ENCODE measurements around the gene TULP4. TPM values are rescaled to one million over a fixed set of nuclear protein-coding genes. Genes with fewer than 3 reads are reported as not detected.
"Not testable (repeated sequence)": the region's sequence is repeated elsewhere in the genome, so short reads cannot be mapped to it uniquely, and the experiment has no call there.

Gene TULP4
- total RNA-seq, 4 donors from 2014 or later, result 77.4 to 364 (median 129) TPM

DNA sequence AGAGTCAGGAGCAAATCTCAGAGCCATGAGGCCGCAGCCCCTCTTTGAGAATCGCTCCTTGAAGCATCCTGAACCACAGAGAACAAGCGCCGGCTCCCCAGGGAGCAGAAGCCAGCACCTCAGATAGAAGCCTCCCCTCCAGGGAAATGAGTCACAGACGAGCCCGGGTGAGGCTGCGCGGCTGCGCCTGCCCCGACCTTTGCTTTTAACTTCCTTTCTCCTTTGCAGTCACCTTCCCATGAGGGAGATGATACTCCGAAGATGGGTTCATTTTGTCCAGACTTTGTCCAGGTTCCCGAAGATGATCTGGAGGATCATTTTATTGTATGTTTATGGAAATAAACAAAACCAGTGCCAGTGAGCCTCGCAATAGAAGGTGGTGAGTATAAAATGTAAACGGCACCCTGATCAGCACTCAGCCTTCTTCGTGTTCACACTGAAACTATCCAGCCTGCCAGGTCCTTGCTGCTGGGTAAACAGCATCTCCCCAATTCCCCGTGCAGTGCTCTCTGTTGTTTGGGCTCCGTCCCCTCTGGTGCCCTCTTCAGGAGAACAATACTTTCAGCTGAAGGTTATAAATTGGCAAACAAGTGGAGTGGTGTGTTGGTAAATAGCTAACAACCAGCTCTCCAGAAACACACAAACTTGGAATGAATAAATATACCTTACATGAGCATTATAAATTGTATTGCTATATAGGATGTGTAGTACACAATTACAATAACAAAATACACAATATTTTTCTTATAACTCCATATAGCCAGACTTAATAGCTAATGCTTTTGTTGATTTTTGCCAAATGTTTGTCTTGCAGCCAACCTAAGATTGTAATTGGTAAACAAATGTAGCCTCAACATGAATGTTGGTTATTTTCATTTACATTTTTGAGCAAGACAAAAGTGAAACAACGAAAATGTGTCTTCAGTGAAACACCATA is 206.2 kb downstream of the TULP4 start:
- DNase-seq, result peak; percentile 44 to 52
- no peak overlapping the region for H3K27ac ChIP-seq
- intact Hi-C loops (cut with DNase I; ENCODE audit: low total_unique reads), result no loop called here
- H3K4me3 ChIP-seq, result peak overlapping the region; percentile 2 to 4
- H3K4me1 ChIP-seq, result no peaks in the 10 kb centered on the region
- no peaks in the 10 kb centered on the region for H3K27me3 ChIP-seq
- H3K36me3 ChIP-seq, result no peaks in the 10 kb centered on the region
- no peaks in the 10 kb centered on the region for H3K9me3 ChIP-seq
- TF ChIP-seq POLR2A (IDR thresholded peaks at IDR 0.05), result no peak
- TF ChIP-seq, protein P1, sequence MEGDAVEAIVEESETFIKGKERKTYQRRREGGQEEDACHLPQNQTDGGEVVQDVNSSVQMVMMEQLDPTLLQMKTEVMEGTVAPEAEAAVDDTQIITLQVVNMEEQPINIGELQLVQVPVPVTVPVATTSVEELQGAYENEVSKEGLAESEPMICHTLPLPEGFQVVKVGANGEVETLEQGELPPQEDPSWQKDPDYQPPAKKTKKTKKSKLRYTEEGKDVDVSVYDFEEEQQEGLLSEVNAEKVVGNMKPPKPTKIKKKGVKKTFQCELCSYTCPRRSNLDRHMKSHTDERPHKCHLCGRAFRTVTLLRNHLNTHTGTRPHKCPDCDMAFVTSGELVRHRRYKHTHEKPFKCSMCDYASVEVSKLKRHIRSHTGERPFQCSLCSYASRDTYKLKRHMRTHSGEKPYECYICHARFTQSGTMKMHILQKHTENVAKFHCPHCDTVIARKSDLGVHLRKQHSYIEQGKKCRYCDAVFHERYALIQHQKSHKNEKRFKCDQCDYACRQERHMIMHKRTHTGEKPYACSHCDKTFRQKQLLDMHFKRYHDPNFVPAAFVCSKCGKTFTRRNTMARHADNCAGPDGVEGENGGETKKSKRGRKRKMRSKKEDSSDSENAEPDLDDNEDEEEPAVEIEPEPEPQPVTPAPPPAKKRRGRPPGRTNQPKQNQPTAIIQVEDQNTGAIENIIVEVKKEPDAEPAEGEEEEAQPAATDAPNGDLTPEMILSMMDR (IDR thresholded peaks at IDR 0.05), result peak; percentile 39 to 59 (median 54)

DNA sequence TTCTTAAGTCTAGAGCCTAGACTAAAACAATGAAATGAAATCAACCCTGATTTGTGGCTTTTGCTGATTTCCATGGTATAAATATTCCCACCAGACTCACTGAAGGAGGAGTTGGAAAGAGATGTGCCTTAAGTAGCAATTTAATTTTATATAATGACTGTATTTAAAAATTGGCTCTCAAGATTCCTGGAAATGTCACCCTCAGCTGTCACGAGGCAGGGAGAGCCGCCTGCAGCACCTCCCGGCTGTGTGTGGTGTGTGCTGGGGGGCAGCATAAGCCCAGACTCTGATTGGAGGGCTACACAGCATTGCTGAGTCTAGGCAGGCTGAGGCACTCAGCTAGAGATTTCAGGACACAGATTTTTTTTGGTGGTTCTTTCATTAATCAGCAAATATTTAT is 207.0 kb downstream of the TULP4 start:
- intact Hi-C loops (cut with DNase I; ENCODE audit: low total_unique reads), result no loop called here
- no peak for DNase-seq
- no peaks in the 10 kb centered on the region for H3K9me3 ChIP-seq
- no peaks in the 10 kb centered on the region for H3K36me3 ChIP-seq
- no peak overlapping the region for H3K27ac ChIP-seq
- H3K4me3 ChIP-seq, result no peak overlapping the region
- TF ChIP-seq POLR2A (IDR thresholded peaks at IDR 0.05), result no peak
- TF ChIP-seq, protein P1 (IDR thresholded peaks at IDR 0.05), result no peak
- no peaks in the 10 kb centered on the region for H3K4me1 ChIP-seq
- H3K27me3 ChIP-seq, result no peaks in the 10 kb centered on the region

DNA sequence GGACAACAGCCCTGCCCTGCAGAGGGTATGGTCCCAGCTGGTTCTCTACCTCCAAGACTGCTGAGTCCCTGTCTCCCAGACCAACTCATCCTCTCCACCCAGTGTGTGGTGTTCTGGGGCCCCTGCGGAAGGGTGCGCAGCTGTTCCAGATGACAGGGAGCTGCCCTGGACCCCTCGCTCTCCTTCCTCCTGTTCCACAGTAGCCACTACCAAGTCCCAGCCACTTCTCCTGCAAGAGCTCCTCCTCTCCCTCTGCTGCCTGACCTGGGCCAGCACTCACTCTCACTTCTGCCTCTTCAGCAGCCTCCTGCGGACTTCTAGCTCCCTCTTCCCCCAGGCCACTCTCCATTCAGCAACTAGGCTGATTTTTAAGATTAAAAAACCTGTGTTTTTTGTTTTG is 207.5 kb downstream of the TULP4 start:
- TF ChIP-seq, protein P1 (IDR thresholded peaks at IDR 0.05), result no peak
- TF ChIP-seq POLR2A (IDR thresholded peaks at IDR 0.05), result no peak
- H3K36me3 ChIP-seq, result no peaks in the 10 kb centered on the region
- H3K27ac ChIP-seq, result no peak overlapping the region
- H3K9me3 ChIP-seq, result no peaks in the 10 kb centered on the region
- DNase-seq, result no peak
- no peaks in the 10 kb centered on the region for H3K4me1 ChIP-seq
- H3K27me3 ChIP-seq, result no peaks in the 10 kb centered on the region
- intact Hi-C loops (cut with DNase I; ENCODE audit: low total_unique reads), result no loop called here
- H3K4me3 ChIP-seq, result no peak overlapping the region

DNA sequence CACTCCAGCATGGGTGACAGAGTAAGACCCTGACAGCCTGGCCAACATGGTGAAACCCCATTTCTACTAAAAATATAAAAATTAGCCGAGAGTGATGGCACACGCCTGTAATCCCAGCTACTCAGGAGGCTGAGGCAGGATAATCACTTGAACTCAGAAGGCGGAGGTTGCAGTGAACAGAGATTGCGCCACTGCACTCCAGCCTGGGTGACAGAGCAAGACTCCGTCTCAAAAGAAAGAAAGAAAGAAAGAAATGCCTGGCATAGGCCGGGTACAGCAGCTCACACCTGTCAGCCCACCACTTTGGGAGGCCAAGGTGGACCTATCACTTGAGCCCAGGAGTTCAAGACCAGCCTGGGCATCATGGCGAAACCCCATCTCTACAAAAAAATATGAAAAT is 208.7 kb downstream of the TULP4 start:
- intact Hi-C loops (cut with DNase I; ENCODE audit: low total_unique reads); H3K36me3 ChIP-seq; H3K4me1 ChIP-seq; H3K27ac ChIP-seq; H3K9me3 ChIP-seq; DNase-seq; H3K4me3 ChIP-seq; H3K27me3 ChIP-seq: not testable (repeated sequence)

DNA sequence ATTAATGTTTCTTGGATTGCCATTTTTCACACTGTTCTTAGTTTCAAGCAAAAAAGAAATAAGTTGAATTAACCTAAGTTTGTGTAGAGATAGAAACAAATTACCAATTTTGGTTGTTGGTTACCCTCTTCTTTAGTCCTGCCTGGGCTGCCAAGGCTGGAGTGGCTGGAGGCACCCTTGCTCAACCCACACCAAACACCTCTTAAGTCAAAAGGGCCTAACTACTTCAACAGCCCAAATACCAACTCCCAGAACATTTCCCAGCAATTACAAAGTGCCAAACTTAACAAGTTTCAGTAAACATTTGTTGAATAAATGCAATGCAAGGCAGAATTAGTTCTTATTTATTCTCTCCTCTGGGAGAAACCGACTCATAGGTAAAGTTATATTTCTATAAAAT is 209.5 kb downstream of the TULP4 start:
- TF ChIP-seq, protein P1 (IDR thresholded peaks at IDR 0.05), result no peak
- no peak for TF ChIP-seq POLR2A (IDR thresholded peaks at IDR 0.05)
- Histone ChIP-seq H3K27me3 (no peaks in the 10 kb centered on the region), H3K27ac (no peak overlapping the region), H3K36me3 (no peaks in the 10 kb centered on the region), H3K4me3 (no peak overlapping the region), H3K9me3 (no peaks in the 10 kb centered on the region), H3K4me1 (no peaks in the 10 kb centered on the region)
- intact Hi-C loops (cut with DNase I; ENCODE audit: low total_unique reads), result no loop called here
- DNase-seq, result no peak

All from uterus (tissue), 4 donors.